ENCODE results near the gene MTMR12. TPM values are rescaled to one million over a fixed set of nuclear protein-coding genes. Genes with fewer than 3 reads are reported as not detected.
A peak's percentile ranks its signal among the peaks of the same experiment; 100 is the strongest.
"Not testable (repeated sequence)": the region's sequence is repeated elsewhere in the genome, so short reads cannot be mapped to it uniquely, and the experiment has no call there.

Gene MTMR12
- polyA plus RNA-seq, 1 donor, result 19.1 TPM

DNA sequence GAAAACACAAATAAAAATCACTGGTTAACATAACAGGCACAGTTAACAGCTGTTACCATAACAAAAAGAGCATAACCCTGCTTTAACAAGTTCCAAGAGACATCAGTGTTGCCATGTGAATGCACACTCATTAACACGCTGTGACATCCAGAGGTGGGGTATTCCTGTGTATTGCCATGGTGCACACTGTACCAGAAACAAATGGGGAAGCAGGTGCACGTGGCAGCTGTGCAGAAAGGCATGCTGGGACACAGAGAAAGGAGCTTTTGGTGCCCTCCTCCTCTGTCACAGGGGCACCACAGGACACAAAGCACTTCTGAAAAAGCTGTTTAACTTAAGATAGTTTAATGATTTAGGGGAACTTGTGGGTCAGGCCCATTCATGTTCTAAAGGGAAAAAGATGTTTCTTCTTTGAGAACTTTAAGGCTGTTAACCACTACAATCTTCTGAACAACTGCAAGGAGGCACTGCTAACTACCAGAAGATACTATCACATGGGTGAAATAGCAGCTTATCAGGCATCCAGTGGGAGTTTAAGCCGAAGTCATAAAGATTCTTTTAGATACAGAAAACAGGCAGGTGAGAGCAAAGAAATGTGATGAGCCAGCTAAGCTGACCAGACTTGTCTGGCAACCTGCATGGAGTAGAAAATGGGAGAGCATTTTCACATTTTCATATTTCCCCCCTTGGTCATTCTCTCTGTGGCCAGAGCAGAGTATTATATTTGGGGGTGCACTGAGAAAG, 82.2 kb downstream of the MTMR12 start:
- no peak for DNase-seq
- H3K27ac ChIP-seq (ENCODE audit: low read length), result peak overlapping the region; percentile 9
- H3K4me1 ChIP-seq (ENCODE audit: control insufficient read depth, insufficient read depth, low read length), result peaks cover 14% of the 10 kb centered on the region
- peaks cover 3% of the 10 kb centered on the region for H3K9me3 ChIP-seq (ENCODE audit: control insufficient read depth, low read depth, low read length)
- H3K4me3 ChIP-seq (ENCODE audit: low read length), result no peak overlapping the region
- no peaks in the 10 kb centered on the region for H3K27me3 ChIP-seq (ENCODE audit: control insufficient read depth, insufficient read depth, low read length)
- 0% methylated on average over 1 of the region's 3 CpGs for WGBS (ENCODE audit: insufficient coverage, low lambda C conversion rate)
- H3K36me3 ChIP-seq (ENCODE audit: control insufficient read depth, insufficient read depth, low read length), result peaks cover 48% of the 10 kb centered on the region

DNA sequence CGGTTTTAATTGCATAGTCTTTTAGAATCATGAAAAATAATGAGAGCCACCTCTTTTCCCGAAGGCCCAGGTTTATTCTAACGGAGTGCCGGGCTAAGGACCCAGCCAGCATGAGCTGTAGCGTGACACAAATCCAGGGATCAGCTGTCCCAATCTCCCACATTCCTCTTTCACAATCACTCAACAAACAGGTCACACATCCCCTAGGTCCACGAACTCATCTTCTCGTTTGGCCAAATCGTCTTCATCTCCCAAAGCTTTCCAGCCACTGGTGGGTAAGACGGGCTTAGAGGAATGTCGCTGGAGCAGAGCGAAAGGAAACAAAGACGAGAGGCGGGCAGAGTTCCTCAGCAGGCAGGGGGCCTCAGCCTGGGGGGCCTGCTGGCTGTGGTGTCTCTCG, 83.2 kb downstream of the MTMR12 start:
- no peaks in the 10 kb centered on the region for H3K27me3 ChIP-seq (ENCODE audit: control insufficient read depth, insufficient read depth, low read length)

DNA sequence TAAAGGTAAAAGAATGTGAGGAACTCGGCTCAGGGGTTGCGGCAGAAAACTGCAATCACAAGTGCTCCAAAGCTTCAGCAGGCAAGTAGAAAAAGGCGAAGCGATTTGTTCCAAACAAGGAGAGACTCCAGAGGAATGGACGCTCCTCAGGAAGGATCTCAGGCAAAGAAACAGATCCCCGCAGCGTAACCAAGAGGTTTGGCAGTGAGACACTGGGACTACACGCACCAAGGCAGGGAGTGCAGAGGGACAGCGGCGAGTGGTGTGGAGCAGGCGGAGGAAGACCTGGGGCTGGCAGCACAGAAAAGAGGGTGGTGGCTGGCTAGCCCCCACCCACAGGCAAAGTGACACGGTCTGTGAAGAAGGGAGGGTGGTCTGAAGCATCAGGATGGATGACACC, 83.9 kb downstream of the MTMR12 start:
- Histone ChIP-seq H3K9me3 (ENCODE audit: control insufficient read depth, low read depth, low read length) (peaks cover 3% of the 10 kb centered on the region), H3K27ac (ENCODE audit: low read length) (no peak overlapping the region), H3K27me3 (ENCODE audit: control insufficient read depth, insufficient read depth, low read length) (no peaks in the 10 kb centered on the region), H3K4me1 (ENCODE audit: control insufficient read depth, insufficient read depth, low read length) (peaks cover 13% of the 10 kb centered on the region), H3K4me3 (ENCODE audit: low read length) (no peak overlapping the region), H3K36me3 (ENCODE audit: control insufficient read depth, insufficient read depth, low read length) (peaks cover 34% of the 10 kb centered on the region)
- whole genome bisulfite sequencing (ENCODE audit: insufficient coverage, low lambda C conversion rate), result no CpG with 5 or more reads among the region's 12 CpGs
- no peak for DNase-seq

More for the DNA sequence above, 83.2 kb downstream of the MTMR12 start:
- DNase-seq, result no peak
- Histone ChIP-seq H3K4me3 (ENCODE audit: low read length) (no peak overlapping the region), H3K9me3 (ENCODE audit: control insufficient read depth, low read depth, low read length) (peaks cover 3% of the 10 kb centered on the region), H3K4me1 (ENCODE audit: control insufficient read depth, insufficient read depth, low read length) (peaks cover 14% of the 10 kb centered on the region), H3K27ac (ENCODE audit: low read length) (no peak overlapping the region), H3K36me3 (ENCODE audit: control insufficient read depth, insufficient read depth, low read length) (peaks cover 41% of the 10 kb centered on the region)
- WGBS (ENCODE audit: insufficient coverage, low lambda C conversion rate), result no CpG with 5 or more reads among the region's 14 CpGs

DNA sequence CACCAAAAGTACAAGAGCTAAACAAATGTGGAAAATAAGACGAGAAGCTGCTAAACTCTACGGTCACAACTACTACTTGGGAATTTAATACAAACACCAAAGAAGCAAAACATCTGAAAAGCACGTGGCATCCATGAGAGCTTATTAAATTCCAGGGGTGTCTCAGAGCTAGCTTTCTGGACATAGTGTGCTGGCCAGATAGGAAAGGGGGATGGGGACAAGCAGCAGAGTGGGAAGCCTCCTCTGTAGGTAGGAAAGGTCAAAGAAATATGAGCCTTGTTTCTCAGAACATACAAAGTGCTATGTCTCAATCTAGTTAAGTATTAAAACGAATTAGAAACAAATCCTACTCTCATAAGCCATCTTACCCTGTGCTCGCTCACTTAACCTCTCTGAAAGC, 87.3 kb downstream of the MTMR12 start:
- no peak for DNase-seq
- 50% methylated on average over 2 of the region's 5 CpGs for WGBS (ENCODE audit: insufficient coverage, low lambda C conversion rate)
- peaks cover 15% of the 10 kb centered on the region for H3K36me3 ChIP-seq (ENCODE audit: control insufficient read depth, insufficient read depth, low read length)
- H3K4me3 ChIP-seq (ENCODE audit: low read length), result no peak overlapping the region
- H3K27me3 ChIP-seq (ENCODE audit: control insufficient read depth, insufficient read depth, low read length), result no peaks in the 10 kb centered on the region
- H3K4me1 ChIP-seq (ENCODE audit: control insufficient read depth, insufficient read depth, low read length), result peaks cover 6% of the 10 kb centered on the region
- H3K9me3 ChIP-seq (ENCODE audit: control insufficient read depth, low read depth, low read length), result no peaks in the 10 kb centered on the region
- H3K27ac ChIP-seq (ENCODE audit: low read length), result no peak overlapping the region

DNA sequence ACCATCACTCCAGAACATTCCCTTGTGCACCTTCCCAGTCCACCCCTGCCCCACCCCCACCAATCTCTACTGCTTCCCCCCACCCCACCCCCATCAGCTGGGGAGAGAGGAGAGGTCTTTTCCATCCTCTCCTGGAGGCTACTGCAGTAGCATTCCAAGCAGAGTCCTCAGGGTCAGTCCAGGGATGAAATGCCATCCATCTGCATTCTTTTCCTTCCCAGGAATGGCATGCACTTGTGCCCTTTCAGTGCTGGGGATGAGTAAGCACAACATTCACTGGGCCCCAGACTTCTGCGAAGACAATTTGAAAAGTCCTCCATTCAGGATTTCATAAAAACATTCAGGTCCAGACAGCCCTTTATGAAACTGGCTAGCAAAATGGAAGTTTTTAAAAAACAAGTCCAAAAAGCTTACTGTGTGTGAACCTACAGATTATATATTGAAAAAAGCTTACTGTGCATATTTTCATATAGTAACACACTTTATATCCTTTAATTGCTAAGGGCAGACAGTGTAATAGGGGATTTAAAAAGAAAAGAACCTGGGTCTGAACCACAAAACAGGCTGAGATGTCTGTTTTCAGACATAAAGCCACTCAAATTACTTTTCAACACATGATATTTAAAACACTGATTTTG, 88.6 kb downstream of the MTMR12 start:
- Histone ChIP-seq H3K4me1 (ENCODE audit: control insufficient read depth, insufficient read depth, low read length) (no peaks in the 10 kb centered on the region), H3K9me3 (ENCODE audit: control insufficient read depth, low read depth, low read length) (no peaks in the 10 kb centered on the region), H3K4me3 (ENCODE audit: low read length) (no peak overlapping the region), H3K27ac (ENCODE audit: low read length) (no peak overlapping the region), H3K27me3 (ENCODE audit: control insufficient read depth, insufficient read depth, low read length) (no peaks in the 10 kb centered on the region), H3K36me3 (ENCODE audit: control insufficient read depth, insufficient read depth, low read length) (peaks cover 7% of the 10 kb centered on the region)
- no CpG with 5 or more reads among the region's 1 CpG for WGBS (ENCODE audit: insufficient coverage, low lambda C conversion rate)
- DNase-seq, result no peak

DNA sequence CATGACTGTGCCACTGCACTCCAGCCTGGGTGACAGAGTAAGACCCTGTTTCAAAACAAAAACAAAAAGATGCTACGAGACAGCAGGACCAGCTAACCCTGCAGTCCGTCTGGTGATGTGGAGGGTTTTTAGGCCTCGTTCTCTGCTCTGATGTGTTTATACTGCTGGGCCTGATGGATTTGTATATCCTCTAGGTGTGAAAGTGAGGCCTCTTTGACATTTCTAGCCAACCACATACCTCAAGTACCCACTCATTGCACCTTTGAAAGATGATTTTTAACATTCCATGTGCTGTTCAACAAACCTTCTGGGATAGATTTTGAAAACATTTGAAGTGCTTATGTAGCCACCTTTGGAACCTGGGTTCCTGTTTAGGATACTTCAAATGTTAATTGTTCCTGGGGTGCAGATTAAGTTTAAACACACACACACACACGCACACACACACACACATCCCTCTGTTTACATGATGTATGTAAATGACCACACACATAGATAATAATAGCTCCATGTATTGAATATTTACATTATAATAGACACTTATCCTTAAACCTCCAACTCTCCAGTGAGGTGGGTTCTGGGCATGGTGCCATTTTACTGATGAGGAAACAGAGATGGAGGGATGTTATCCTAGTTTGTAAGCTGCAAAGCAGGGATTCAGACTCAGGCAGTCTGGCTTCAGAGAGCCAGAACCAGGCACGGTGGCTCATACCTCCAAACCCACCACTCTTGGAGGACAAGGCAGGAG, 89.8 kb downstream of the MTMR12 start:
- Histone ChIP-seq H3K4me1 (ENCODE audit: control insufficient read depth, insufficient read depth, low read length) (no peaks in the 10 kb centered on the region), H3K36me3 (ENCODE audit: control insufficient read depth, insufficient read depth, low read length) (no peaks in the 10 kb centered on the region), H3K4me3 (ENCODE audit: low read length) (no peak overlapping the region), H3K27me3 (ENCODE audit: control insufficient read depth, insufficient read depth, low read length) (no peaks in the 10 kb centered on the region), H3K9me3 (ENCODE audit: control insufficient read depth, low read depth, low read length) (no peaks in the 10 kb centered on the region), H3K27ac (ENCODE audit: low read length) (no peak overlapping the region)
- no CpG with 5 or more reads among the region's 5 CpGs for WGBS (ENCODE audit: insufficient coverage, low lambda C conversion rate)
- no peak for DNase-seq

DNA sequence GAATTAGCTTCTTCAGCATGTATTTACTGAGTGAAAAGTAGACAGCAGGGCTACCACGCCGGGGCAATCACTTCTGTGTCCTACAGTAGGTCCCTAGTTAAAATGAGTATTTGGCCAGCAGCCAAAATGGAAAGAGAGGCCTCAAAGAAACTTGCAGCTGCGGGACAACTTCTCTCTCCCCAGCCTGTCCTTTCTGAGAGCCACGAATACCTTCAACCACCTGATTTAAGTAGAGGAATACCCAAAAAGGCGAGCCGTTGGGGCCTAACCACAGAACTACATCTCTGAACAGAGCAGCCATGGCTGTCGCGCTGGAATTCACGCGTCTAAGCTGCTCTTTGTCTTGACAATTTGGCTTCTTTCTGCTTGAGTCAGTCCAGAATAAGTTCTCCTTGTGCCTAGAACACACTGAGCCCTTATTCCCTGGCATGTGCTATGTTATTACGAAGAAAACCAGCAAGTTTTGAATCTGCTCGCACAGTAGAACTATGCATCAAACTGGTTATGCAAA, 94.8 kb downstream of the MTMR12 start:
- no CpG with 5 or more reads among the region's 12 CpGs for WGBS (ENCODE audit: insufficient coverage, low lambda C conversion rate)
- Histone ChIP-seq H3K27me3 (ENCODE audit: control insufficient read depth, insufficient read depth, low read length) (no peaks in the 10 kb centered on the region), H3K27ac (ENCODE audit: low read length) (no peak overlapping the region), H3K4me3 (ENCODE audit: low read length) (no peak overlapping the region), H3K36me3 (ENCODE audit: control insufficient read depth, insufficient read depth, low read length) (no peaks in the 10 kb centered on the region), H3K4me1 (ENCODE audit: control insufficient read depth, insufficient read depth, low read length) (no peaks in the 10 kb centered on the region), H3K9me3 (ENCODE audit: control insufficient read depth, low read depth, low read length) (no peaks in the 10 kb centered on the region)
- no peak for DNase-seq

DNA sequence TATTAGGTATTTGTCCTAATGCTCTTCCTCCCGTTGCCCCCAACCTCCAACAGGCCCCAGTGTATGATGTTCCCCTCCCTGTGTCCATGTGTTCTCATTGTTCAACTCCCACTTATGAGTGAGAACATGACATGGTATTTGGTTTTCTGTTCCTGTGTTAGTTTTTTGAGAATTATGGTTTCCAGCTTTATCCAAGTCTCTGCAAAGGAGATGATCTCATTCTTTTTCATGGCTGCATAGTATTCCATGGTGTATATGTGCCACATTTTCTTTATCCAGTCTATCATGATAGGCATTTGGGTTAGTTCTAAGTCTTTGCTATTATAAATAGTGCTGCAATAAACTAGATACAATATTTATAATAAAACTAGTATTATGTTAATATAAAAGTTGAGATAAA, 98.4 kb downstream of the MTMR12 start:
- not testable (repeated sequence) for DNase-seq; H3K4me1 ChIP-seq (ENCODE audit: control insufficient read depth, insufficient read depth, low read length); H3K36me3 ChIP-seq (ENCODE audit: control insufficient read depth, insufficient read depth, low read length); H3K4me3 ChIP-seq (ENCODE audit: low read length); H3K9me3 ChIP-seq (ENCODE audit: control insufficient read depth, low read depth, low read length); H3K27me3 ChIP-seq (ENCODE audit: control insufficient read depth, insufficient read depth, low read length); H3K27ac ChIP-seq (ENCODE audit: low read length)
- WGBS (ENCODE audit: insufficient coverage, low lambda C conversion rate), result no CpG with 5 or more reads among the region's 1 CpG

DNA sequence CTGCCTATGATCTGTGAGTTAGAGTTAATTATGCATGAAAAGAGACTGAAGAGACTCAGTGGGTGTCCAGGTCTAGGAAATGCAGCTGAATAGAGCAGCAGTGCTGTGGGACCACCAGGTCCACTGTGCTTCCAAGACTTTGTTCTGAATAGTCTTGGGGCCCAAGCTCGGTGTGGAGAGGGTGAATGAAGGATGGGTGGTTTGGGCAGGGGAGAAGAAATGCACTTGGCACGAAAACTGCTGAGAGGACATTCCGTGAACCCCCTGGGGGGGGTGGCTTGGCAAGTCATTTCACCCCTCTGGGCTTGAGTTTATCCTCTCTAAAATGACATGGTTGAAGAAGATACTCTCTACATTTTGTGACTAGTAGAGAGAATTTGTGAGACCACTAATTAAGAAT, 102.6 kb downstream of the MTMR12 start:
- no CpG with 5 or more reads among the region's 3 CpGs for WGBS (ENCODE audit: insufficient coverage, low lambda C conversion rate)
- H3K36me3 ChIP-seq (ENCODE audit: control insufficient read depth, insufficient read depth, low read length), result no peaks in the 10 kb centered on the region

DNA sequence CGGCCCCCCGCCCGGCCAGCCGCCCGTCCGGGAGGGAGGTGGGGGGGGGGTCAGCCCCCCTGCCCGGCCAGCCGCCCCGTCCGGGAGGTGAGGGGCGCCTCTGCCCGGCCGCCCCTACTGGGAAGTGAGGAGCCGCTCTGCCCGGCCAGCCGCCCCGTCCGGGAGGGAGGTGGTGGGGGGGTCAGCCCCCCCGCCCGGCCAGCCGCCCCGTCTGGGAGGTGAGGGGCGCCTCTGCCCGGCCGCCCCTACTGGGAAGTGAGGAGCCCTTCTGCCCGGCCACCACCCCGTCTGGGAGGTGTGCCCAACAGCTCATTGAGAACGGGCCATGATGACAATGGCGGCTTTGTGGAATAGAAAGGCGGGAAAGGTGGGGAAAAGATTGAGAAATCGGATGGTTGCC, 103.9 kb downstream of the MTMR12 start:
- not testable (repeated sequence) for DNase-seq; H3K4me1 ChIP-seq (ENCODE audit: control insufficient read depth, insufficient read depth, low read length); H3K27ac ChIP-seq (ENCODE audit: low read length); H3K4me3 ChIP-seq (ENCODE audit: low read length); H3K36me3 ChIP-seq (ENCODE audit: control insufficient read depth, insufficient read depth, low read length); H3K27me3 ChIP-seq (ENCODE audit: control insufficient read depth, insufficient read depth, low read length); H3K9me3 ChIP-seq (ENCODE audit: control insufficient read depth, low read depth, low read length)
- no CpG with 5 or more reads among the region's 31 CpGs for WGBS (ENCODE audit: insufficient coverage, low lambda C conversion rate)

More for the DNA sequence above, 102.6 kb downstream of the MTMR12 start:
- Histone ChIP-seq H3K27me3 (ENCODE audit: control insufficient read depth, insufficient read depth, low read length) (no peaks in the 10 kb centered on the region), H3K9me3 (ENCODE audit: control insufficient read depth, low read depth, low read length) (peaks cover 4% of the 10 kb centered on the region), H3K27ac (ENCODE audit: low read length) (no peak overlapping the region), H3K4me1 (ENCODE audit: control insufficient read depth, insufficient read depth, low read length) (no peaks in the 10 kb centered on the region), H3K4me3 (ENCODE audit: low read length) (no peak overlapping the region)
- DNase-seq, result no peak
